ENCODE measurements around the gene GNAZ. TPM values are rescaled to one million over a fixed set of nuclear protein-coding genes. Genes with fewer than 3 reads are reported as not detected.

GNAZ gene
- total RNA-seq, 1 experiment from 2014 or later, result 11.9 TPM

GRCh38 chr22:23094695-23095681, 24.7 kb downstream of the GNAZ start:
- Histone ChIP-seq H3K36me3 (no peaks in the 10 kb centered on the region; the same call in 1 of the 2 replicates), H3K27me3 (no peaks in the 10 kb centered on the region), H3K9me3 (replicated peaks) (no peaks in the 10 kb centered on the region), H3K27ac (no peak overlapping the region), H3K4me3 (no peak overlapping the region), H3K4me1 (peaks cover 12% of the 10 kb centered on the region)
- no peak for DNase-seq

- Histone ChIP-seq H3K36me3 (no peaks in the 10 kb centered on the region; the same call in 1 of the 2 replicates), H3K9me3 (replicated peaks) (no peaks in the 10 kb centered on the region), H3K4me3 (no peak overlapping the region), H3K27me3 (no peaks in the 10 kb centered on the region), H3K4me1 (peaks cover 15% of the 10 kb centered on the region), H3K27ac (no peak overlapping the region)
- no peak for DNase-seq
Measured at GRCh38 chr22:23095733-23096342, 25.5 kb downstream of the GNAZ start.

- DNase-seq, result no peak
- Histone ChIP-seq H3K4me1 (peaks cover 25% of the 10 kb centered on the region), H3K27ac (no peak overlapping the region)
Measured at GRCh38 chr22:23097412-23098229, 27.3 kb downstream of the GNAZ start.

GRCh38 chr22:23098230-23098705, 27.9 kb downstream of the GNAZ start:
- no peak for DNase-seq
- H3K27me3 ChIP-seq, result no peaks in the 10 kb centered on the region
- no peaks in the 10 kb centered on the region; the same call in 1 of the 2 replicates for H3K36me3 ChIP-seq
- H3K4me3 ChIP-seq, result no peak overlapping the region
- no peak overlapping the region for H3K27ac ChIP-seq
- H3K9me3 ChIP-seq (replicated peaks), result no peaks in the 10 kb centered on the region
- H3K4me1 ChIP-seq, result peaks cover 25% of the 10 kb centered on the region

More at GRCh38 chr22:23097412-23098229, 27.3 kb downstream of the GNAZ start:
- H3K27me3 ChIP-seq, result no peaks in the 10 kb centered on the region
- no peaks in the 10 kb centered on the region; the same call in 1 of the 2 replicates for H3K36me3 ChIP-seq
- H3K9me3 ChIP-seq (replicated peaks), result no peaks in the 10 kb centered on the region
- no peak overlapping the region for H3K4me3 ChIP-seq

GRCh38 chr22:23098718-23099530, 28.6 kb downstream of the GNAZ start:
- Histone ChIP-seq H3K36me3 (no peaks in the 10 kb centered on the region; the same call in 1 of the 2 replicates), H3K9me3 (replicated peaks) (no peaks in the 10 kb centered on the region), H3K4me1 (peaks cover 25% of the 10 kb centered on the region), H3K27ac (no peak overlapping the region), H3K27me3 (no peaks in the 10 kb centered on the region), H3K4me3 (no peak overlapping the region)
- DNase-seq, result no peak

- DNase-seq, result peak in 1 of 2 experiments; percentile 17
- Histone ChIP-seq H3K4me1 (peaks cover 25% of the 10 kb centered on the region), H3K9me3 (replicated peaks) (no peaks in the 10 kb centered on the region), H3K4me3 (no peak overlapping the region), H3K36me3 (no peaks in the 10 kb centered on the region; the same call in 1 of the 2 replicates), H3K27me3 (no peaks in the 10 kb centered on the region), H3K27ac (no peak overlapping the region)
Measured at GRCh38 chr22:23099531-23099804, 29.1 kb downstream of the GNAZ start.

GRCh38 chr22:23100124-23100801, 29.9 kb downstream of the GNAZ start:
- no peak overlapping the region for H3K27ac ChIP-seq
- no peaks in the 10 kb centered on the region; the same call in 1 of the 2 replicates for H3K36me3 ChIP-seq
- no peaks in the 10 kb centered on the region for H3K9me3 ChIP-seq (replicated peaks)
- DNase-seq, result peak in 1 of 2 experiments; percentile 17
- H3K4me3 ChIP-seq, result no peak overlapping the region
- H3K27me3 ChIP-seq, result no peaks in the 10 kb centered on the region
- peaks cover 25% of the 10 kb centered on the region for H3K4me1 ChIP-seq

- DNase-seq, result no peak
- no peak overlapping the region for H3K4me3 ChIP-seq
- no peaks in the 10 kb centered on the region; the same call in 1 of the 2 replicates for H3K36me3 ChIP-seq
- H3K9me3 ChIP-seq (replicated peaks), result no peaks in the 10 kb centered on the region
- no peaks in the 10 kb centered on the region for H3K27me3 ChIP-seq
- H3K27ac ChIP-seq, result no peak overlapping the region
- peaks cover 28% of the 10 kb centered on the region for H3K4me1 ChIP-seq
Measured at GRCh38 chr22:23101524-23101923, 31.2 kb downstream of the GNAZ start.

GRCh38 chr22:23102002-23102655, 31.8 kb downstream of the GNAZ start:
- Histone ChIP-seq H3K36me3 (no peaks in the 10 kb centered on the region; the same call in 1 of the 2 replicates), H3K4me3 (no peak overlapping the region), H3K9me3 (replicated peaks) (no peaks in the 10 kb centered on the region), H3K27me3 (no peaks in the 10 kb centered on the region), H3K27ac (no peak overlapping the region), H3K4me1 (peaks cover 34% of the 10 kb centered on the region)
- peak in 1 of 2 experiments; percentile 25 for DNase-seq

GRCh38 chr22:23102776-23103175, 32.5 kb downstream of the GNAZ start:
- Histone ChIP-seq H3K4me1 (peaks cover 41% of the 10 kb centered on the region), H3K27ac (no peak overlapping the region), H3K36me3 (no peaks in the 10 kb centered on the region; the same call in 1 of the 2 replicates), H3K4me3 (no peak overlapping the region), H3K9me3 (replicated peaks) (no peaks in the 10 kb centered on the region), H3K27me3 (no peaks in the 10 kb centered on the region)
- DNase-seq, result no peak

GRCh38 chr22:23103199-23103954, 33.1 kb downstream of the GNAZ start:
- Histone ChIP-seq H3K27ac (no peak overlapping the region), H3K36me3 (no peaks in the 10 kb centered on the region; the same call in 1 of the 2 replicates), H3K27me3 (no peaks in the 10 kb centered on the region), H3K4me3 (no peak overlapping the region), H3K4me1 (peaks cover 47% of the 10 kb centered on the region), H3K9me3 (replicated peaks) (no peaks in the 10 kb centered on the region)
- DNase-seq, result no peak

GRCh38 chr22:23104187-23104971, 34.1 kb downstream of the GNAZ start:
- Histone ChIP-seq H3K9me3 (replicated peaks) (no peaks in the 10 kb centered on the region), H3K4me1 (peaks cover 49% of the 10 kb centered on the region), H3K27ac (no peak overlapping the region), H3K4me3 (no peak overlapping the region), H3K36me3 (no peaks in the 10 kb centered on the region; the same call in 1 of the 2 replicates), H3K27me3 (no peaks in the 10 kb centered on the region)
- no peak for DNase-seq
